Keratinocyte (primary cell): Measurements from ENCODE around the gene CHRNG. TPM values are rescaled to one million over a fixed set of nuclear protein-coding genes. Genes with fewer than 3 reads are reported as not detected.
A peak's percentile ranks its signal among the peaks of the same experiment; 100 is the strongest.

Source experiments
- DNase-seq: peaks from one replicate; pipeline ENCODE4 v3.0.0-alpha.2; 2011; ENCODE audit warnings: low read depth, missing footprints, low spot score
- FAIRE-seq: peaks from 2 replicates; lab custom pipeline; 2011; peaks lifted over from hg19 to GRCh38; lab: Jason Lieb, UNC
- H2AFZ ChIP-seq: 2 replicates; pipeline ENCODE4 v1.6.0; 2012; ENCODE audit warnings: low read length, control low read depth, inconsistent platforms; ENCODE audit not compliant: control insufficient read depth
- H3K27ac ChIP-seq: 2 replicates; pipeline ENCODE4 v1.5.1; 2011; ENCODE audit warnings: low read length; ENCODE audit not compliant: control insufficient read depth, insufficient read depth
- H3K27me3 ChIP-seq: 3 replicates; pipeline ENCODE4 v1.6.0; 2011; ENCODE audit warnings: low read length; ENCODE audit not compliant: control insufficient read depth, insufficient read depth; ENCODE audit errors: extremely low read depth
- H3K36me3 ChIP-seq, 2 experiments: 2 replicates in 1 of 2; 3 replicates in 1 of 2; pipeline ENCODE4 v1.5.1; 2011; ENCODE audit warnings: low read length in 2 of 2, mild to moderate bottlenecking in 1 of 2; ENCODE audit not compliant: control insufficient read depth in 2 of 2, insufficient read depth in 2 of 2; ENCODE audit errors: extremely low read depth in 1 of 2
- H3K4me1 ChIP-seq: 3 replicates; pipeline ENCODE4 v1.5.1; 2011; ENCODE audit warnings: low read length; ENCODE audit not compliant: control insufficient read depth, insufficient read depth; ENCODE audit errors: extremely low read depth
- H3K4me2 ChIP-seq: 3 replicates; pipeline ENCODE4 v1.6.0; 2011; ENCODE audit warnings: low read depth, low read length; ENCODE audit not compliant: control insufficient read depth, insufficient read depth; ENCODE audit errors: extremely low read depth
- H3K4me3 ChIP-seq, 3 experiments: fragments of 200-600 bp in 1 of 3; sonication (generic) in 1 of 3; 2 replicates in 2 of 3; 3 replicates in 1 of 3; pipeline ENCODE4 v1.5.1; 2011 to 2016; ENCODE audit warnings: low read length in 3 of 3, mild to moderate bottlenecking in 3 of 3, control low read depth in 2 of 3, inconsistent platforms in 1 of 3, low read depth in 1 of 3, mixed read lengths in 1 of 3, mixed run types in 1 of 3, moderate library complexity in 1 of 3; ENCODE audit not compliant: control insufficient read depth in 2 of 3, insufficient read depth in 2 of 3; ENCODE audit errors: extremely low read depth in 1 of 3
- H3K79me2 ChIP-seq: 2 replicates; pipeline ENCODE4 v1.6.0; 2012; ENCODE audit warnings: low read length; ENCODE audit not compliant: control insufficient read depth, insufficient read depth
- H3K9ac ChIP-seq: 3 replicates; pipeline ENCODE4 v1.6.0; 2011; ENCODE audit warnings: low read length; ENCODE audit not compliant: control insufficient read depth, insufficient read depth; ENCODE audit errors: extremely low read depth
- H3K9me1 ChIP-seq: 3 replicates; pipeline ENCODE4 v1.6.0; 2011; ENCODE audit warnings: low read length; ENCODE audit not compliant: control insufficient read depth, insufficient read depth; ENCODE audit errors: extremely low read depth
- H3K9me3 ChIP-seq: 2 replicates; pipeline ENCODE4 v1.5.1; 2012; ENCODE audit warnings: low read depth, low read length; ENCODE audit not compliant: control insufficient read depth
- H4K20me1 ChIP-seq: 3 replicates; pipeline ENCODE4 v1.6.0; 2011; ENCODE audit warnings: low read length; ENCODE audit not compliant: control insufficient read depth, insufficient read depth; ENCODE audit errors: extremely low read depth
- EZH2 ChIP-seq: IDR thresholded peaks from one replicate; pipeline ENCODE4 v1.6.1; 2012; ENCODE audit warnings: inconsistent platforms, mild to moderate bottlenecking, low read length, moderate library complexity
- dilution Hi-C: fragments of 300-500 bp; cut with MboI; formaldehyde crosslinking; loops from one replicate; pipeline ENCODE4 v1.7.0; 2020; ENCODE audit warnings: low sequenced_read_pairs; ENCODE audit not compliant: extremely low pct_ligation_motif_present
- polyA plus RNA-seq, 5 experiments: library from polyadenylated mRNA; depleted of rRNA in 3 of 5; stranded (reverse) in 3 of 5; stranded (forward) in 1 of 5; unstranded in 1 of 5; fragments of >200 nt; gene quantifications; 1 replicate in 1 of 5; 2 replicates in 3 of 5; 3 replicates in 1 of 5; pipeline versions ENCODE4 v1.2.1 to v1.2.3, GENCODE V29; 2011 to 2012; ENCODE audit warnings: missing spikeins in 2 of 5, low read depth in 1 of 5, low replicate concordance in 1 of 5
- TF ChIP-seq, protein P1 (sequence below), 3 experiments: IDR thresholded peaks in 1 of 3; conservative IDR thresholded peaks in 1 of 3; optimal IDR thresholded peaks in 1 of 3; 2 replicates in 2 of 3; 3 replicates in 1 of 3; pipeline versions ENCODE3 to v1.5.1; 2011; ENCODE audit warnings: low read length in 3 of 3, mild to moderate bottlenecking in 3 of 3, moderate library complexity in 2 of 3, control low read depth in 1 of 3, inconsistent platforms in 1 of 3; ENCODE audit not compliant: insufficient read depth in 2 of 3; ENCODE audit errors: extremely low read depth in 1 of 3

Gene CHRNG
- polyA plus RNA-seq, 1 donor (not counting 4 experiments of a cell fraction or from before 2014, with no cell fraction given) = not detected

DNA sequence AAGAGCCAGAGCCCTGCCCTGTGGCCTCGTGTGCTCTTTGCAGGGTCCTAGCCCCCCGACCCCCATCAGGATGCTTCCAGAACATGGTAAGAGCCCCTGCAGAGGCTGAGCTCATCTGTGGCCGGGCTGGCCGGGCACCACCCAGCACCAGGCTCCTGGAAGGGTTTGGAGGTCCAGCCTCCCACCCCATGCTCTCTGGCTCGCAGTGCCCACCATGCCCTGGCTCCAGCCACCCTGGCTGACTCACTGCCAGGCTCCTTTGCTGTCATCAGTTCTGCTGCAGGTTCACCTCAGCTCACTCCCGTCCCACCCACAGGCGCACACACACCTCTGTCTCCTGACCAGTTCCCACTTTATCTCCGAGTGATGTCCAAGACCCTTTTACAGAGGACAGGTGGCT lies 48.5 kb downstream of the CHRNG start:
- peaks cover 3% of the 10 kb centered on the region for H3K9me1 ChIP-seq
- no peak overlapping the region for H3K4me2 ChIP-seq
- H3K9ac ChIP-seq = no peak overlapping the region
- dilution Hi-C loops = no loop called here
- no peaks in the 10 kb centered on the region for H3K9me3 ChIP-seq
- TF ChIP-seq EZH2 = no peak
- TF ChIP-seq, protein P1, sequence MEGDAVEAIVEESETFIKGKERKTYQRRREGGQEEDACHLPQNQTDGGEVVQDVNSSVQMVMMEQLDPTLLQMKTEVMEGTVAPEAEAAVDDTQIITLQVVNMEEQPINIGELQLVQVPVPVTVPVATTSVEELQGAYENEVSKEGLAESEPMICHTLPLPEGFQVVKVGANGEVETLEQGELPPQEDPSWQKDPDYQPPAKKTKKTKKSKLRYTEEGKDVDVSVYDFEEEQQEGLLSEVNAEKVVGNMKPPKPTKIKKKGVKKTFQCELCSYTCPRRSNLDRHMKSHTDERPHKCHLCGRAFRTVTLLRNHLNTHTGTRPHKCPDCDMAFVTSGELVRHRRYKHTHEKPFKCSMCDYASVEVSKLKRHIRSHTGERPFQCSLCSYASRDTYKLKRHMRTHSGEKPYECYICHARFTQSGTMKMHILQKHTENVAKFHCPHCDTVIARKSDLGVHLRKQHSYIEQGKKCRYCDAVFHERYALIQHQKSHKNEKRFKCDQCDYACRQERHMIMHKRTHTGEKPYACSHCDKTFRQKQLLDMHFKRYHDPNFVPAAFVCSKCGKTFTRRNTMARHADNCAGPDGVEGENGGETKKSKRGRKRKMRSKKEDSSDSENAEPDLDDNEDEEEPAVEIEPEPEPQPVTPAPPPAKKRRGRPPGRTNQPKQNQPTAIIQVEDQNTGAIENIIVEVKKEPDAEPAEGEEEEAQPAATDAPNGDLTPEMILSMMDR (optimal IDR thresholded peaks at IDR 0.05 in 1 of 3, IDR thresholded peaks at IDR 0.05 in 1 of 3, conservative IDR thresholded peaks at IDR 0.05 in 1 of 3; ENCODE audit: extremely low read depth in 1 of 3, insufficient read depth in 2 of 3, low read length in 3 of 3) = no peak
- peaks cover 30% of the 10 kb centered on the region for H3K4me1 ChIP-seq
- FAIRE-seq (no peak), DNase-seq (no peak)
- H3K36me3 ChIP-seq = no peaks in the 10 kb centered on the region
- H3K27ac ChIP-seq = no peak overlapping the region
- no peaks in the 10 kb centered on the region for H3K27me3 ChIP-seq
- H4K20me1 ChIP-seq = no peaks in the 10 kb centered on the region
- no peak overlapping the region for H2AFZ ChIP-seq
- H3K79me2 ChIP-seq = no peaks in the 10 kb centered on the region
- no peak overlapping the region for H3K4me3 ChIP-seq

DNA sequence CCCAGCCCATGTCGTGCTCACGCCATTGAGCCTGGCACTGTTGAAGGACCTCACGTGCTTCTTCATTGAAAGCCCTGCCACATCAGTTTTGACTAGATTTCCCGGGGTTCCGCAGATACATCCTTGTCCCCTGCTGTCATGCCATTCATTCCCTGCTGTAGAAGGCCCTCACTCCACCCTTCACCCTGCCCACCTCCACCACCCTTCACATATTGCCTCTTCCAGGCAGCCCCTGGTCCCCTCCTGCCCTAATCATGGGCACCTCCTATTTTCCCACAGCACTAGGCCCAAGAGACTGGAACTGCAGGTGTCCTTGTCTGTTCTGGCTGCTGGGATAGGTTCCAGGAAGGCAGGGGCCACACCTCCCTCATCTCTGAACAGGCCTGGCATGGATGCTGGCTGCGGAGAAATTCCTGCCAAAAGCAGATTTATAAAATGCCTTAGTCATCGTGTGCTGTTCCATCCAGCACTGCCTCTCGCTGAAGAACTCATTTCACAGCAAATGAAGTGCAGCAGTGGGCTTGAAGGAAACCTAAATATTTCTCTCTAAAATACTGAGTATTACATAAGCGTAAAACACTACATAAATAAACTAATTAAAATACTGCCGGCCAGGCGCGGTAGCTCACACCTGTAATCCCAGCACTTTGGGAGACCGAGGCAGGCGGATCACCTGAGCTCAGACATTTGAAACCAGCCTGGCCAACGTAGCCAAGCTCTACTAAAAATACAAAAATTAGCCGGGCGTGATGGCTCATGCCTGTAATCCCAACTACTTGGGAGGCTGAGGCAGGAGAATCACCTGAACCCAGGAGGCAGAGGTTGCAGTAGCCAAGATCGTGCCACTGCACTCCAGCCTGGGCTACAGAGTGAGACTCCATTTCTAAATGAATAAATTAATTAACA lies 49.4 kb downstream of the CHRNG start:
- Histone ChIP-seq H3K4me2 (peak overlapping the region; percentile 69), H3K4me3 (peak overlapping the region in 1 of 3 experiments; percentile 11), H3K79me2 (no peaks in the 10 kb centered on the region), H3K9me3 (no peaks in the 10 kb centered on the region), H3K9me1 (peaks cover 3% of the 10 kb centered on the region), H4K20me1 (no peaks in the 10 kb centered on the region), H3K27me3 (no peaks in the 10 kb centered on the region), H3K9ac (peak overlapping the region; percentile 52), H3K27ac (peak overlapping the region; percentile 64), H2AFZ (no peak overlapping the region), H3K4me1 (peaks cover 36% of the 10 kb centered on the region), H3K36me3 (no peaks in the 10 kb centered on the region)
- DNase-seq (peak; percentile 28), FAIRE-seq (peak; percentile 95)
- dilution Hi-C loops = no loop called here
- TF ChIP-seq, protein P1 (optimal IDR thresholded peaks at IDR 0.05 in 1 of 3, IDR thresholded peaks at IDR 0.05 in 1 of 3, conservative IDR thresholded peaks at IDR 0.05 in 1 of 3; ENCODE audit: extremely low read depth in 1 of 3, insufficient read depth in 2 of 3, low read length in 3 of 3) = no peak
- no peak for TF ChIP-seq EZH2
